Peyer's patch (tissue), 4 donors: Measurements from ENCODE around the gene KYAT1.

Experiments used
- POLR2A ChIP-seq, 2 donors: fragments of 450-650 bp; IDR thresholded peaks; one replicate each; pipeline ENCODE4 v1.5.1; 2017; ENCODE audit warnings: antibody characterized with exemption in 2 of 2, mild to moderate bottlenecking in 2 of 2, moderate library complexity in 2 of 2
- TF ChIP-seq, protein P1 (sequence below), 6 experiments: fragments of 450-650 bp in 4 of 6; fragments of 200-600 bp in 2 of 6; sonication (generic) in 1 of 6; IDR thresholded peaks; one replicate each; pipeline ENCODE4 v1.5.1; 2017 to 2019; ENCODE audit warnings: antibody characterized with exemption in 6 of 6, mild to moderate bottlenecking in 3 of 6, moderate library complexity in 1 of 6

DNA sequence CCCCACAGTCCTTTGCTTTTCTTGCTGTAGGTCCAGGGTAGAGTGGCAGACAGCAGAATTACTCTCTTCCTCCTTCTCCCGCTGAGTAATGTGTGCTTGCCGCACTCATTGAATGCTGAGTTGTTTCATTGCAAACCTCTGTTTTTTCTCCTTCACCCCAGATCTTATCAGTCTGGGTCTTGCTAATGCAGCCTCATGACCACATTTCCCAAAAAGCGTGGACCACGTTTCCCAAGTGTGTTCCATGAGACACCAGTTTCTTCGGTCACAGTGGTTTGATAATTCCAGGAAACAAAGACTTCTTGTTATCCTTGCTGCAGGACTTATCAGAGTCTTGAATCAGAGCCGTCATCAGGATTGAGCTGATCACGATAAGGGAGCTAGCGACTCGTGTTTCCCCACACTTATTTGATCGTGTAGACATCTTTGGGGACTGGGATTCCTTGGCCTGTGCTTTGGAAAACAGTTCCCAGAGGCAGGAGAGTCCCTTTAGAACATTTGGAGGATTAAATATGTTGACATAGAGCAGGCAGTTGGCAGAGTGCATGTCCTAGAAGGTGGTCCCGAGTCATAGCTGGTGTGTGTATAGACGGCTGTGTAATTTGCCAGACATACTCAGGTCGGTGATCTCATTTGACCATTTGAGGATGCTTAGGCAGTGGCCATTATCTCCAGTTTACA, 4.6 kb upstream of the KYAT1 start:
- TF ChIP-seq, protein P1, sequence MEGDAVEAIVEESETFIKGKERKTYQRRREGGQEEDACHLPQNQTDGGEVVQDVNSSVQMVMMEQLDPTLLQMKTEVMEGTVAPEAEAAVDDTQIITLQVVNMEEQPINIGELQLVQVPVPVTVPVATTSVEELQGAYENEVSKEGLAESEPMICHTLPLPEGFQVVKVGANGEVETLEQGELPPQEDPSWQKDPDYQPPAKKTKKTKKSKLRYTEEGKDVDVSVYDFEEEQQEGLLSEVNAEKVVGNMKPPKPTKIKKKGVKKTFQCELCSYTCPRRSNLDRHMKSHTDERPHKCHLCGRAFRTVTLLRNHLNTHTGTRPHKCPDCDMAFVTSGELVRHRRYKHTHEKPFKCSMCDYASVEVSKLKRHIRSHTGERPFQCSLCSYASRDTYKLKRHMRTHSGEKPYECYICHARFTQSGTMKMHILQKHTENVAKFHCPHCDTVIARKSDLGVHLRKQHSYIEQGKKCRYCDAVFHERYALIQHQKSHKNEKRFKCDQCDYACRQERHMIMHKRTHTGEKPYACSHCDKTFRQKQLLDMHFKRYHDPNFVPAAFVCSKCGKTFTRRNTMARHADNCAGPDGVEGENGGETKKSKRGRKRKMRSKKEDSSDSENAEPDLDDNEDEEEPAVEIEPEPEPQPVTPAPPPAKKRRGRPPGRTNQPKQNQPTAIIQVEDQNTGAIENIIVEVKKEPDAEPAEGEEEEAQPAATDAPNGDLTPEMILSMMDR (IDR thresholded peaks at IDR 0.05), result no peak
- no peak for TF ChIP-seq POLR2A (IDR thresholded peaks at IDR 0.05)
